Activated CD4-positive, alpha-beta T cell treated with anti-CD3 and anti-CD28 coated beads, Interleukin-2, amount 10 ng/mL, durations not matched to agents 24 days and 14 days (primary cell): Measurements from ENCODE around the gene AMZ1. TPM values are rescaled to one million over a fixed set of nuclear protein-coding genes. Genes with fewer than 3 reads are reported as not detected.
"Not testable (repeated sequence)": the region's sequence is repeated elsewhere in the genome, so short reads cannot be mapped to it uniquely, and the experiment has no call there.

Experiments used
- DNase-seq: peaks from one replicate; pipeline ENCODE4 v3.0.0; 2022
- H3K27ac Mint-ChIP-seq: one replicate; pipeline ENCODE4 v1.8.0; 2022; ENCODE audit warnings: mild to moderate bottlenecking, mixed read lengths
- H3K27me3 Mint-ChIP-seq: one replicate; pipeline ENCODE4 v1.8.0; 2022; ENCODE audit warnings: mixed read lengths
- H3K36me3 Mint-ChIP-seq: one replicate; pipeline ENCODE4 v1.8.0; 2022; ENCODE audit warnings: low read depth, mild to moderate bottlenecking, mixed read lengths
- H3K4me1 Mint-ChIP-seq: one replicate; pipeline ENCODE4 v1.8.0; 2021; ENCODE audit warnings: mixed read lengths
- H3K4me3 Mint-ChIP-seq: one replicate; pipeline ENCODE4 v1.8.0; 2022; ENCODE audit warnings: mild to moderate bottlenecking, moderate library complexity, mixed read lengths
- H3K9me3 Mint-ChIP-seq: one replicate; pipeline ENCODE4 v1.8.0; 2021; ENCODE audit warnings: mixed read lengths
- intact Hi-C: fragments of 100-400 bp; cut with micrococcal nuclease; formaldehyde crosslinking; loops from one replicate; pipeline ENCODE4 v1.15.1; 2023
- total RNA-seq: library from RNA; stranded (reverse); gene quantifications from 2 replicates; pipeline ENCODE4 v1.2.3, GENCODE V29; 2022

Gene AMZ1
- total RNA-seq, 1 donor from 2014 or later, result not detected

GRCh38 chr7:2670171-2670570, 17.8 kb upstream of the AMZ1 start:
- intact Hi-C loops, result no loop called here
- H3K27ac Mint-ChIP-seq, result no peak overlapping the region
- no peaks in the 10 kb centered on the region for H3K9me3 Mint-ChIP-seq
- H3K4me1 Mint-ChIP-seq, result peaks cover 4% of the 10 kb centered on the region
- no peaks in the 10 kb centered on the region for H3K36me3 Mint-ChIP-seq
- no peak for DNase-seq
- H3K27me3 Mint-ChIP-seq, result peaks cover 32% of the 10 kb centered on the region
- no peak overlapping the region for H3K4me3 Mint-ChIP-seq

- H3K4me3 Mint-ChIP-seq, result peak overlapping the region; percentile 8
- no peak overlapping the region for H3K27ac Mint-ChIP-seq
- peak; percentile 90 for DNase-seq
- peaks cover 32% of the 10 kb centered on the region for H3K27me3 Mint-ChIP-seq
- intact Hi-C loops, result loop anchor here (1.0 kb wide), 1 partner anchor 38 kb away; no protein-coding TSS in a partner anchor
- H3K4me1 Mint-ChIP-seq, result peaks cover 4% of the 10 kb centered on the region
- H3K9me3 Mint-ChIP-seq, result no peaks in the 10 kb centered on the region
- H3K36me3 Mint-ChIP-seq, result no peaks in the 10 kb centered on the region
Measured at GRCh38 chr7:2670720-2671391, 17.1 kb upstream of the AMZ1 start.

DNA sequence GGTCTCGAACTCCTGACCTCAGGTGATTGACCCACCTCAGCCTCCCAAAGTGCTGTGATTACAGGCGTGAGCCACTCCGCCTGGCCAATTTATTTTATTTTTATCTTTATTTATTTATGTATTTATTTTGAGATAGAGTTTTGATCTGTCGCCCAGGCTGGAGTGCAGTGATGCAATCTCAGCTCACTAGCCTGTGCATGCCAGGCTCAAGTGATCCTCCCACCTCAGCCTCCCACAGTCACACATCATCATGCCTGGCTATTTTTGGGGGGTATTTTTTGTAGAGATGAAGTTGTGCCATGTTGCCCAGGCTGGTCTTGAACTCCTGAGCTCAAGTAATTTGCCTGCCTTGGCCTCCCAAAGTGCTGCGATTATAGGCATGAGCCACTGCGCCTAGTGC, 14.8 kb upstream of the AMZ1 start:
- peaks cover 23% of the 10 kb centered on the region for H3K27me3 Mint-ChIP-seq
- H3K4me3 Mint-ChIP-seq, intact Hi-C loops, DNase-seq, H3K36me3 Mint-ChIP-seq, H3K9me3 Mint-ChIP-seq, H3K4me1 Mint-ChIP-seq, H3K27ac Mint-ChIP-seq: not testable (repeated sequence)

DNA sequence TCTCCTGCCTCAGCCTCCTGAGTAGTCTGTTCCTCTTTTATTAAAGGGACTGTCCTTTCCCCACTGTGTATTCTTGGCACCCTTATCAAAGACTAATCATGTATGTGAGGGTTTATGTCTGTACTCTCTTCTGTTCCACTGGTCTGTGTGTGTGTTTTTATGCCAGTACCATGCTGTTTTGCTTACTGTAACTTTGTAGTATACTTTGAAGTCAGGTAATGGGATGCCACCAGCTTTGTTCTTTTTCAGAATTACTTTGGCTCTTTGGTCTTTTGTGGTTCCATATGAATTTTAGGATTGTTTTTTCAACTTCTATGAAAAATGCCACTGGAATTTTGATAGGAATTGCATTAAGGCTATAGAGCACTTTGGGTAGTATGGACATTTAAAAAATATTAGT, 14.1 kb upstream of the AMZ1 start:
- intact Hi-C loops, result no loop called here
- Mint-ChIP-seq H3K27me3 (peaks cover 21% of the 10 kb centered on the region), H3K36me3 (no peaks in the 10 kb centered on the region), H3K4me1 (peaks cover 4% of the 10 kb centered on the region), H3K9me3 (no peaks in the 10 kb centered on the region), H3K27ac (no peak overlapping the region), H3K4me3 (no peak overlapping the region)
- DNase-seq, result no peak

GRCh38 chr7:2675256-2675764, 12.7 kb upstream of the AMZ1 start:
- Mint-ChIP-seq H3K36me3 (no peaks in the 10 kb centered on the region), H3K27ac (no peak overlapping the region), H3K9me3 (no peaks in the 10 kb centered on the region), H3K4me1 (peaks cover 4% of the 10 kb centered on the region), H3K4me3 (no peak overlapping the region), H3K27me3 (peaks cover 19% of the 10 kb centered on the region)
- intact Hi-C loops, result no loop called here
- no peak for DNase-seq

GRCh38 chr7:2676576-2676975, 11.4 kb upstream of the AMZ1 start:
- H3K4me1 Mint-ChIP-seq, H3K9me3 Mint-ChIP-seq, H3K27ac Mint-ChIP-seq, H3K4me3 Mint-ChIP-seq, H3K36me3 Mint-ChIP-seq, intact Hi-C loops, DNase-seq: not testable (repeated sequence)
- peaks cover 15% of the 10 kb centered on the region for H3K27me3 Mint-ChIP-seq

- H3K27ac Mint-ChIP-seq, result not testable (repeated sequence)
Measured at GRCh38 chr7:2678454-2678853, 9.5 kb upstream of the AMZ1 start.

GRCh38 chr7:2679135-2680127, 8.6 kb upstream of the AMZ1 start:
- H3K36me3 Mint-ChIP-seq, H3K4me1 Mint-ChIP-seq, H3K27ac Mint-ChIP-seq, H3K9me3 Mint-ChIP-seq, intact Hi-C loops, H3K4me3 Mint-ChIP-seq, DNase-seq: not testable (repeated sequence)
- peaks cover 14% of the 10 kb centered on the region for H3K27me3 Mint-ChIP-seq

More at GRCh38 chr7:2678454-2678853, 9.5 kb upstream of the AMZ1 start:
- peaks cover 18% of the 10 kb centered on the region for H3K27me3 Mint-ChIP-seq
- H3K36me3 Mint-ChIP-seq, H3K4me1 Mint-ChIP-seq, DNase-seq, H3K9me3 Mint-ChIP-seq, H3K4me3 Mint-ChIP-seq, intact Hi-C loops: not testable (repeated sequence)

DNA sequence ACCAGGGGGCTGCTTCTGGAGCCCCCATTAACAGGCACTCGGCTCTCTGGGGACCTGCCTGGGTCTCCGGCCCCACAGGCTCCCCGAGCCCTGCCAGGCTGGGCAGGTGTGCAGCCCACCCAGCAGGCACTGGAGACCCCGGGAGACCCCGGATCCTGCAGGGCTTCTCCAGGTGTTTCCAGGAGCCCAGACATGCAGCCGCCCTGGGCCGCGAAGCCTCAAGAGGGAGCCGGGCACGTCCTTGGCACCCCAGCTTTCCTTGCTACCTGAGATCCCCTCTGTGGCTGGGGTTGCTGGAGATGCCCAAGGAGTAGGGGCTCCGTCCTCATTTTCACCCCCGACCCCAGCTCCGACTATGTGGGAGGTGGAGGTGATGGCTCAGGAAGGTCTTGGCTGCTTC, 7.7 kb upstream of the AMZ1 start:
- H3K36me3 Mint-ChIP-seq, result no peaks in the 10 kb centered on the region
- no peak overlapping the region for H3K4me3 Mint-ChIP-seq
- no peaks in the 10 kb centered on the region for H3K9me3 Mint-ChIP-seq
- no peak overlapping the region for H3K27ac Mint-ChIP-seq
- intact Hi-C loops, result no loop called here
- DNase-seq, result no peak
- no peaks in the 10 kb centered on the region for H3K4me1 Mint-ChIP-seq
- H3K27me3 Mint-ChIP-seq, result peaks cover 12% of the 10 kb centered on the region

GRCh38 chr7:2680792-2681490, 7.1 kb upstream of the AMZ1 start:
- Mint-ChIP-seq H3K27me3 (peaks cover 13% of the 10 kb centered on the region), H3K9me3 (no peaks in the 10 kb centered on the region), H3K27ac (no peak overlapping the region)

DNA sequence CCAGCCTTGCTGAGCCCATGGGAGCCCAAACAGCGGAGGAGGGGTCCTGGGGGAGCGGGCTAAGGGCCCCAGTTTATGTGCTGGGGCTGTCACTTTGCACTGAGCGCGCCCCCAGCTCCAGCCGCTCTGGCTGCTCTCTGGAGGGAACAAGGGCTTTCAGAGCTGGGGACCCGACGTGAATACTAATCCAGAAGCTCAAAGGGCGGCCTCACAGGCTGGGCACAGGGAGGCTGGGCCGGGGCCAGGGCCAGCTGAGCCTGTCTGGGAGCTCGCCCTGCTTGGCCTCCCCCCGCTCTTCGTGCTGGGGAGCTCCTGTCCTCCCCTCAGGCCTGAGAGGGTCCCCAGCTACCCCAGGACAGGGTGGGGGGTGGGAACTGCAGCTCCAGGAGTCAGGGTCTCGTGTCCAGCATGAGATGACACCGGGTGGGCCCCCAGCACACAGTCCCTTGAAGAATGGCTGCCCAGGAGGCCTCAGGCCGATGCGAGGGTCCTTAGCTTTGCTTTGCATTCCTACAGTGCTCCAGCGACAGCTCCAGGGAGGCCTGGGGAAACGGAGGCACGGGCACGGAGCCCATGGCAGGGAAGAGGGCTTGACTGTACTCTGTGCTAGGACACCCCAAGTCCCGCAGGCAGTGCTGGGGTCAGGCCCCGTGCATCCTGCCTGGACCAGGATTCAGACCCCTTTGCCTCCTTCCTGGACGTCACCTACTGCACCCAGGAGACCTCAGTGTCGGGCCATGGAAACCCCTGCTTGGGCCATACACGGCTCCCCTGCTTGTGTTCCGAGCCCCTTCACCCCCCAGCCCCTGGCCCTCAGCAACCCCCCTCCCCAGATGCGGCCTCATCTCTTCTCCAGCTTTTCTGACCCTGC, 5.8 kb upstream of the AMZ1 start:
- Mint-ChIP-seq H3K4me3 (no peak overlapping the region), H3K36me3 (no peaks in the 10 kb centered on the region), H3K9me3 (no peaks in the 10 kb centered on the region), H3K4me1 (no peaks in the 10 kb centered on the region), H3K27me3 (peaks cover 21% of the 10 kb centered on the region), H3K27ac (no peak overlapping the region)
- no peak for DNase-seq
- intact Hi-C loops, result no loop called here

More at GRCh38 chr7:2680792-2681490, 7.1 kb upstream of the AMZ1 start:
- peak; percentile 86 for DNase-seq
- intact Hi-C loops, result no loop called here
- Mint-ChIP-seq H3K4me1 (no peaks in the 10 kb centered on the region), H3K36me3 (no peaks in the 10 kb centered on the region), H3K4me3 (no peak overlapping the region)

- Mint-ChIP-seq H3K9me3 (no peaks in the 10 kb centered on the region), H3K36me3 (no peaks in the 10 kb centered on the region), H3K4me3 (no peak overlapping the region), H3K27ac (no peak overlapping the region), H3K4me1 (peaks cover 6% of the 10 kb centered on the region), H3K27me3 (peaks cover 37% of the 10 kb centered on the region)
- DNase-seq, result no peak
- intact Hi-C loops, result no loop called here
Measured at GRCh38 chr7:2684501-2684900, 3.5 kb upstream of the AMZ1 start.

DNA sequence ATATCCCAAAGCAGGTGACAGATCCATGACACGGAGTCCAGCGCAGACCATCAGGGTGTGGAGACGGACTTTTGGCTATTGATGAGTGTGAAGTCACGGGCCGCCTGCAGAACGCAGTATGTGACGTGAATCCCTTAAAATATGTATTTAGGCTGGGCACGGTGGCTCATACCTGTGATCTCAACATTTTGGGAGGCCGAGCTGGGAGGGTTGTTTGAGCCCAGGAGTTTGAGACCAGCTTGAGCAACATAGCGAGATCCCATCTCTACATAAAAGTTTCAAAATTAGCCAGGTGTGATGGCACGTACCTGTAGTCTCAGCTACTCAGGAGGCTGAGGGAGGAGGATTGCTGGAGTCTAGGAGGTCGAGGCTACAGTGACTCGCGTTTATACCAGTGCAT, 1.9 kb upstream of the AMZ1 start:
- H3K27me3 Mint-ChIP-seq, result peaks cover 46% of the 10 kb centered on the region

More for the DNA sequence above, 1.9 kb upstream of the AMZ1 start:
- intact Hi-C loops, result no loop called here
- Mint-ChIP-seq H3K27ac (no peak overlapping the region), H3K4me1 (peaks cover 11% of the 10 kb centered on the region), H3K9me3 (no peaks in the 10 kb centered on the region), H3K36me3 (no peaks in the 10 kb centered on the region), H3K4me3 (no peak overlapping the region)
- DNase-seq, result no peak
